Osteoblast (primary cell): ENCODE results near the gene FAM222B. TPM values are rescaled to one million over a fixed set of nuclear protein-coding genes. Genes with fewer than 3 reads are reported as not detected.
A peak's percentile ranks its signal among the peaks of the same experiment; 100 is the strongest.
"Not testable (repeated sequence)": the region's sequence is repeated elsewhere in the genome, so short reads cannot be mapped to it uniquely, and the experiment has no call there.

Experiments
- DNase-seq: peaks from one replicate; pipeline ENCODE4 v3.0.0; 2011; ENCODE audit warnings: low spot score, mixed read lengths; ENCODE audit not compliant: insufficient read length; ENCODE audit errors: missing footprints
- H2AFZ ChIP-seq: 2 replicates; pipeline ENCODE4 v1.6.0; 2011; ENCODE audit warnings: mild to moderate bottlenecking, low read length
- H3K27ac ChIP-seq: 2 replicates; pipeline ENCODE4 v1.5.1; 2011; ENCODE audit warnings: mild to moderate bottlenecking, low read depth, low read length, moderate library complexity
- H3K27me3 ChIP-seq: 2 replicates; pipeline ENCODE4 v1.6.0; 2012; ENCODE audit warnings: mild to moderate bottlenecking, control low read depth, inconsistent platforms, low read length, moderate library complexity; ENCODE audit not compliant: insufficient read depth
- H3K36me3 ChIP-seq: 2 replicates; pipeline ENCODE4 v1.5.1; 2011; ENCODE audit warnings: mild to moderate bottlenecking, low read length, control low read depth, moderate library complexity; ENCODE audit not compliant: insufficient read depth
- H3K4me1 ChIP-seq: 2 replicates; pipeline ENCODE4 v1.5.1; 2011; ENCODE audit warnings: mild to moderate bottlenecking, low read length, control low read depth, moderate library complexity; ENCODE audit not compliant: insufficient read depth
- H3K4me2 ChIP-seq: 2 replicates; pipeline ENCODE4 v1.6.0; 2011; ENCODE audit warnings: mild to moderate bottlenecking, low read length; ENCODE audit not compliant: insufficient read depth
- H3K4me3 ChIP-seq: fragments of 200-600 bp; sonication (generic); 3 replicates; pipeline ENCODE4 v1.5.1; 2012; ENCODE audit warnings: mild to moderate bottlenecking, low read length, inconsistent platforms; ENCODE audit not compliant: insufficient read depth
- H3K79me2 ChIP-seq: 2 replicates; pipeline ENCODE4 v1.6.0; 2012; ENCODE audit warnings: mild to moderate bottlenecking, low read length, control low read depth, inconsistent platforms; ENCODE audit not compliant: insufficient read depth
- H3K9me3 ChIP-seq: 2 replicates; pipeline ENCODE4 v1.5.1; 2011; ENCODE audit warnings: low read depth, low read length, control low read depth
- H4K20me1 ChIP-seq: 2 replicates; pipeline ENCODE4 v1.6.0; 2012; ENCODE audit warnings: mild to moderate bottlenecking, low read length, control low read depth; ENCODE audit not compliant: insufficient read depth
- CTCF ChIP-seq: IDR thresholded peaks from 2 replicates; pipeline ENCODE4 v1.5.1; 2011; ENCODE audit warnings: mild to moderate bottlenecking, low read depth, low read length, moderate library complexity; ENCODE audit errors: extremely low read depth
- total RNA-seq: library from RNA; depleted of rRNA; stranded (reverse); fragments of >200 nt; gene quantifications from 2 replicates; pipeline ENCODE4 v1.2.3, GENCODE V29; 2012

The FAM222B gene
- total RNA-seq, 1 donor: 5.1 TPM

- Histone ChIP-seq H3K4me3 (peak within 1 kb of the TSS; percentile 100), H3K36me3 (peaks cover 15% of the 10 kb centered on the region), H3K9me3 (no peaks in the 10 kb centered on the region), H3K27ac (peak within 1 kb of the TSS; percentile 86), H2AFZ (peak within 1 kb of the TSS; percentile 99), H3K79me2 (peaks cover 14% of the 10 kb centered on the region), H4K20me1 (no peaks in the 10 kb centered on the region), H3K4me1 (peaks cover 12% of the 10 kb centered on the region), H3K27me3 (no peaks in the 10 kb centered on the region), H3K4me2 (peak within 1 kb of the TSS; percentile 100)
- no peak for TF ChIP-seq CTCF
- DNase-seq: peak; percentile 96
These were observed 12.1 kb upstream of the FAM222B start, which contains the start of gene ERAL1 for GRCh38 chr17:28854457-28855335. Gene ERAL1, plus strand, starts transcription at chr17:28855016. Its CDS starts 19 bp downstream, at chr17:28855035.

- Histone ChIP-seq H3K79me2 (peaks cover 14% of the 10 kb centered on the region), H3K4me2 (no peak overlapping the region), H3K4me3 (no peak overlapping the region), H4K20me1 (no peaks in the 10 kb centered on the region), H3K4me1 (peaks cover 12% of the 10 kb centered on the region), H2AFZ (no peak overlapping the region), H3K27ac (no peak overlapping the region), H3K9me3 (no peaks in the 10 kb centered on the region), H3K27me3 (no peaks in the 10 kb centered on the region), H3K36me3 (peaks cover 6% of the 10 kb centered on the region)
- TF ChIP-seq CTCF: no peak
- no peak for DNase-seq
These were observed 10.7 kb upstream of the FAM222B start for GRCh38 chr17:28853295-28853694.

- no peak overlapping the region for H3K27ac ChIP-seq
- peak; percentile 27 for TF ChIP-seq CTCF
- no peaks in the 10 kb centered on the region for H3K9me3 ChIP-seq
- no peaks in the 10 kb centered on the region for H3K27me3 ChIP-seq
- H3K4me1 ChIP-seq: peaks cover 2% of the 10 kb centered on the region
- H3K4me3 ChIP-seq: no peak overlapping the region
- H3K4me2 ChIP-seq: no peak overlapping the region
- H3K79me2 ChIP-seq: no peaks in the 10 kb centered on the region
- DNase-seq: no peak
- H2AFZ ChIP-seq: peak overlapping the region; percentile 25
- H3K36me3 ChIP-seq: no peaks in the 10 kb centered on the region
- no peaks in the 10 kb centered on the region for H4K20me1 ChIP-seq
These were observed 6.7 kb upstream of the FAM222B start for GRCh38 chr17:28849281-28849680.

GRCh38 chr17:28848667-28849066 lies 6.1 kb upstream of the FAM222B start:
- peak; percentile 79 for DNase-seq
- not testable (repeated sequence) for H3K4me3 ChIP-seq, H3K27me3 ChIP-seq, H3K4me2 ChIP-seq, H3K9me3 ChIP-seq, H4K20me1 ChIP-seq, H3K36me3 ChIP-seq, H3K4me1 ChIP-seq, H3K79me2 ChIP-seq, H3K27ac ChIP-seq, H2AFZ ChIP-seq
- peak; percentile 33 for TF ChIP-seq CTCF

GRCh38 chr17:28846699-28847098 lies 4.1 kb upstream of the FAM222B start:
- not testable (repeated sequence) for H3K27ac ChIP-seq, H3K4me1 ChIP-seq, H2AFZ ChIP-seq, DNase-seq, H4K20me1 ChIP-seq, H3K27me3 ChIP-seq, H3K36me3 ChIP-seq, H3K4me2 ChIP-seq, H3K9me3 ChIP-seq, H3K4me3 ChIP-seq
- H3K79me2 ChIP-seq: peaks cover 13% of the 10 kb centered on the region
